GM21367 (cell line): Measurements from ENCODE around the gene CCL17.
A peak's percentile ranks its signal among the peaks of the same experiment; 100 is the strongest.

Source experiments
- ATAC-seq: cut with Tn5 transposase; IDR thresholded peaks from one replicate; pipeline ENCODE4 v1.9.1; 2021; ENCODE audit not compliant: unreplicated experiment

Gene CCL17

DNA sequence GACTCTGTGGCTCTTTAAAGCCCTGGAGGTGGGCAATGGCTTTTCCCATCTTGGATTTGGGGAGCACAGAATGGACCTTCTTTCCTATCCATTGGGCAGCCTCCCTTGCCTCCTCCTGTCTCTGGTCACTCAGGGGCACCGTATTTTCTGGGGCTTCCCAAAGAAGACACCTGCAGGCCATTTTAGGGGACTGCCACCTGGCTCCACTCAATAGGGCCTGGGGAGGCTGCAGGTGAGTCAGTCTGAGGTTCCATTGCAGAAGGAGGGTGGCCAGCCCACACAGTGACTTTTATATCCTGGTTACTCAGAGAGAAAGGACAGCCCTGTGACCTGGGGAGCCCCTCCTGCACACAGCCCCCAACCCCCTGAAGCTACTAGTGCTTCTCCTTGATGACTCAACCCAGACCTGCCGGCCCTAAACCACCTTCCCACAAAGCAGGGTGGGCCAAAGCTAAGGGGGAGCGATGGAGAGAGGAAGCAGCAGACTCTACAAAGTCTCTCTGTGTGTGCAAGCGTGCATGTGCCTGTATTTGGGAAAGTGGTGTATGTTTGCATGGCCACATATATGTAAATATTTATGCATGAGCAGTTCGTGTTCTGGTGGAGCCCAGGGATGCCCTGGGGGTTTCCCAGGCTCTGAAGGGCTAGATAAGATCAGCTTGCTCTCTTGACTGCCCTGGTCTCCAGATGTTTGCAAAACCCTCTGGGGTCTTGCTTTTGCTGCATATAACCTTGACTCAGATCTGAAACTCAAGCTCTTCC lies 27.3 kb upstream of the CCL17 start:
- ATAC-seq = peak; percentile 43

DNA sequence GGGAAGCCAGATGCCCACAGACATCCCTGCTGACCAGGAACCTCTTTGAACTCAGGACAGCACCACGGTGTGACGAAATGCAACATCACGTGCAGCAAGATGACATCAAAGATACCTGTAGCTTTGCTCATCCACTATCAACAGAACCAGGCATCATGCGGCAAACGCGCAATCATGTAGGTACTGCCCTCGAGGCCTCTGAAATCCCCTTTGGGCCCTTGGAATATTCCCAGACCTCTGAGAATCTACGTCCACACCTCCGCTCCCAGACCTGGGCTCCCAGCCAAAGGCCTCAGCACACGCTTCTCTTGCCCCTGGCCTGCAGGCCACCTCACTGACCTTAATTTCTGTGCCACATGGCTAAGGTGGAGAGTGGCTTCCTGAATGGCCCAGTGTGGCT lies 25.0 kb upstream of the CCL17 start:
- ATAC-seq = no peak

DNA sequence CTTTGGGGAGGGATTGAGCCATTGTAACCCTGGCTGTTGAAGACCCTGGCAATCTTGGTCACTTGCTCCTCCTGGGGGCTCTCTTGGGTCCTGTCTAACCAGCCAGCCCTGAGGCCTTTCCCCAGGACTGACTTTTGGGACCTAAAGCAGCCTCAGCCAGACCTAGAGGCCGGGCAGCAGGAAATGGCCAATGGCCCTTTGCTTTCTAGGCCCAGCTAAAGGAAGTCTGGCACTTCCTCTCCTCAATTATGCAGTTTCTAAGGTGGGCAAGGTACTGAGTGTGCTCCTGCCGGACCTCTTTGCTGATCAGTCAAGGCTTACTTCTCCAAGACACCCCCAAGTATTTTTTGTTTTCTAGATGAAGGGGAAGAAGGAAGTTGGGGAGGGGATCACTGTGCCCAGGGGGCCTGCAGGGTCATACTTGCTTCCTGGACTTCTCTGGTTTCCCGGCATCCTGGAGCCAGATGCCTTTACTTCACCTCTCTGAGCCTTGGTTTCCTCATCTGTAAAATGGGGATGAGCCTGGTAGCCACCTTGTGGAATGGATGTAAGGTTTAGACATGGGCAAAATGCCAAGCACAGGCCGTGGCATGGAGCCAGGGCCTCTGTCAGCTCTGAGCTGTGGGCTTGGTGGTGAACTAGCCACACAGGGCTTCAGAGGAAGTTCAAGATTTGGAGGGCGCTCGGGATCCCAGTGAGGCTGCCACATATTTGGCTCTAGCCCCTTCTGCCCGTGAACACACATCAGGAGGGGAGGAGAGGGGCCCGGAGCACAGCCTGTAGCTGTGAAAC lies 23.7 kb upstream of the CCL17 start:
- no peak for ATAC-seq

DNA sequence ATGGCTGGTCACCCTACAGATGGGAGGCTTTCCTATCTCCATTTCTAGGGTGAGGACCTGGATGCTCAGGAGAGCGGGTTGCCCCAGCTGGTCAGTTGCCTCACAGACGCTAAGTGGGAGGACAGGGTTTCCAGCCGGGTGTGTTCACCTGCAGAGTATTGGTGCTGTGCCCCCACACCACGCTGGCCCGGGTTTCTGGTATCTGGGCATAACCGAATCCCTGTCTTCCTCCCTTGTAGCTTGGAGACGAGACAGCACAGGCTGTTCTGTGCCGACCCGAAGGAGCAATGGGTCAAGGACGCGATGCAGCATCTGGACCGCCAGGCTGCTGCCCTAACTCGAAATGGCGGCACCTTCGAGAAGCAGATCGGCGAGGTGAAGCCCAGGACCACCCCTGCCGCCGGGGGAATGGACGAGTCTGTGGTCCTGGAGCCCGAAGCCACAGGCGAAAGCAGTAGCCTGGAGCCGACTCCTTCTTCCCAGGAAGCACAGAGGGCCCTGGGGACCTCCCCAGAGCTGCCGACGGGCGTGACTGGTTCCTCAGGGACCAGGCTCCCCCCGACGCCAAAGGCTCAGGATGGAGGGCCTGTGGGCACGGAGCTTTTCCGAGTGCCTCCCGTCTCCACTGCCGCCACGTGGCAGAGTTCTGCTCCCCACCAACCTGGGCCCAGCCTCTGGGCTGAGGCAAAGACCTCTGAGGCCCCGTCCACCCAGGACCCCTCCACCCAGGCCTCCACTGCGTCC lies 22.6 kb upstream of the CCL17 start:
- no peak for ATAC-seq

DNA sequence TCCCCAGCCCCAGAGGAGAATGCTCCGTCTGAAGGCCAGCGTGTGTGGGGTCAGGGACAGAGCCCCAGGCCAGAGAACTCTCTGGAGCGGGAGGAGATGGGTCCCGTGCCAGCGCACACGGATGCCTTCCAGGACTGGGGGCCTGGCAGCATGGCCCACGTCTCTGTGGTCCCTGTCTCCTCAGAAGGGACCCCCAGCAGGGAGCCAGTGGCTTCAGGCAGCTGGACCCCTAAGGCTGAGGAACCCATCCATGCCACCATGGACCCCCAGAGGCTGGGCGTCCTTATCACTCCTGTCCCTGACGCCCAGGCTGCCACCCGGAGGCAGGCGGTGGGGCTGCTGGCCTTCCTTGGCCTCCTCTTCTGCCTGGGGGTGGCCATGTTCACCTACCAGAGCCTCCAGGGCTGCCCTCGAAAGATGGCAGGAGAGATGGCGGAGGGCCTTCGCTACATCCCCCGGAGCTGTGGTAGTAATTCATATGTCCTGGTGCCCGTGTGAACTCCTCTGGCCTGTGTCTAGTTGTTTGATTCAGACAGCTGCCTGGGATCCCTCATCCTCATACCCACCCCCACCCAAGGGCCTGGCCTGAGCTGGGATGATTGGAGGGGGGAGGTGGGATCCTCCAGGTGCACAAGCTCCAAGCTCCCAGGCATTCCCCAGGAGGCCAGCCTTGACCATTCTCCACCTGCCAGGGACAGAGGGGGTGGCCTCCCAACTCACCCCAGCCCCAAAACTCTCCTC lies 21.9 kb upstream of the CCL17 start:
- ATAC-seq = no peak

DNA sequence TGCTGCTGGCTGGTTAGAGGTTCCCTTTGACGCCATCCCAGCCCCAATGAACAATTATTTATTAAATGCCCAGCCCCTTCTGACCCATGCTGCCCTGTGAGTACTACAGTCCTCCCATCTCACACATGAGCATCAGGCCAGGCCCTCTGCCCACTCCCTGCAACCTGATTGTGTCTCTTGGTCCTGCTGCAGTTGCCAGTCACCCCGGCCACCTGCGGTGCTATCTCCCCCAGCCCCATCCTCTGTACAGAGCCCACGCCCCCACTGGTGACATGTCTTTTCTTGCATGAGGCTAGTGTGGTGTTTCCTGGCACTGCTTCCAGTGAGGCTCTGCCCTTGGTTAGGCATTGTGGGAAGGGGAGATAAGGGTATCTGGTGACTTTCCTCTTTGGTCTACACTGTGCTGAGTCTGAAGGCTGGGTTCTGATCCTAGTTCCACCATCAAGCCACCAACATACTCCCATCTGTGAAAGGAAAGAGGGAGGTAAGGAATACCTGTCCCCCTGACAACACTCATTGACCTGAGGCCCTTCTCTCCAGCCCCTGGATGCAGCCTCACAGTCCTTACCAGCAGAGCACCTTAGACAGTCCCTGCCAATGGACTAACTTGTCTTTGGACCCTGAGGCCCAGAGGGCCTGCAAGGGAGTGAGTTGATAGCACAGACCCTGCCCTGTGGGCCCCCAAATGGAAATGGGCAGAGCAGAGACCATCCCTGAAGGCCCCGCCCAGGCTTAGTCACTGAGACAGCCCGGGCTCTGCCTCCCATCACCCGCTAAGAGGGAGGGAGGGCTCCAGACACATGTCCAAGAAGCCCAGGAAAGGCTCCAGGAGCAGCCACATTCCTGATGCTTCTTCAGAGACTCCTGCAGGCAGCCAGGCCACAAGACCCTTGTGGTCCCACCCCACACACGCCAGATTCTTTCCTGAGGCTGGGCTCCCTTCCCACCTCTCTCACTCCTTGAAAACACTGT lies 21.0 kb upstream of the CCL17 start:
- ATAC-seq = no peak

DNA sequence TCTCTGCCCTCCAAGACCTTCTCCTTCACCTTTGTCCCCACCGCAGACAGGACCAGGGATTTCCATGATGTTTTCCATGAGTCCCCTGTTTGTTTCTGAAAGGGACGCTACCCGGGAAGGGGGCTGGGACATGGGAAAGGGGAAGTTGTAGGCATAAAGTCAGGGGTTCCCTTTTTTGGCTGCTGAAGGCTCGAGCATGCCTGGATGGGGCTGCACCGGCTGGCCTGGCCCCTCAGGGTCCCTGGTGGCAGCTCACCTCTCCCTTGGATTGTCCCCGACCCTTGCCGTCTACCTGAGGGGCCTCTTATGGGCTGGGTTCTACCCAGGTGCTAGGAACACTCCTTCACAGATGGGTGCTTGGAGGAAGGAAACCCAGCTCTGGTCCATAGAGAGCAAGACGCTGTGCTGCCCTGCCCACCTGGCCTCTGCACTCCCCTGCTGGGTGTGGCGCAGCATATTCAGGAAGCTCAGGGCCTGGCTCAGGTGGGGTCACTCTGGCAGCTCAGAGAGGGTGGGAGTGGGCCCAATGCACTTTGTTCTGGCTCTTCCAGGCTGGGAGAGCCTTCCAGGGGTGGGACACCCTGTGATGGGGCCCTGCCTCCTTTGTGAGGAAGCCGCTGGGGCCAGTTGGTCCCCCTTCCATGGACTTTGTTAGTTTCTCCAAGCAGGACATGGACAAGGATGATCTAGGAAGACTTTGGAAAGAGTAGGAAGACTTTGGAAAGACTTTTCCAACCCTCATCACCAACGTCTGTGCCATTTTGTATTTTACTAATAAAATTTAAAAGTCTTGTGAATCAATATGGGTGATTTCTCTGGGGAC lies 20.1 kb upstream of the CCL17 start:
- no peak for ATAC-seq

DNA sequence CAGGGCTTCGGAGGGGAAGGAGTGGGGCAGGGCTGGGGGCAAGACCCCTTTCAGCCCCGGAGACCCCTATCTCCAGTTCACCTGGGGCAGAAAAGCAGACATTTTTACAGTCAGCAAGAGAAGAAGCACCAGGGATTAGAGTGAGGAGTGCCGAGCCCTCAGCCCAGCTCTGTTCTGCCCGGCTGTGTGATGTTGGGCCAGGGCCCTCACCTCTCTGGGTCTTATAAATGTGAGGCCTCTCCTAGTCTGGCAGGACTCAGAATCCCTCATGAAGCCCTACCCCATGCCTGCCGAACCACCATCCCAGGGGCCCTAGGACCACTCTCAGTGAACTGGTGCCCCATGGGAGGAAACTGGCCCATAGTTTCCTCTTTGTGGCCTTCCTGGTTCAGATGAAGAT lies 19.5 kb upstream of the CCL17 start:
- ATAC-seq = no peak

DNA sequence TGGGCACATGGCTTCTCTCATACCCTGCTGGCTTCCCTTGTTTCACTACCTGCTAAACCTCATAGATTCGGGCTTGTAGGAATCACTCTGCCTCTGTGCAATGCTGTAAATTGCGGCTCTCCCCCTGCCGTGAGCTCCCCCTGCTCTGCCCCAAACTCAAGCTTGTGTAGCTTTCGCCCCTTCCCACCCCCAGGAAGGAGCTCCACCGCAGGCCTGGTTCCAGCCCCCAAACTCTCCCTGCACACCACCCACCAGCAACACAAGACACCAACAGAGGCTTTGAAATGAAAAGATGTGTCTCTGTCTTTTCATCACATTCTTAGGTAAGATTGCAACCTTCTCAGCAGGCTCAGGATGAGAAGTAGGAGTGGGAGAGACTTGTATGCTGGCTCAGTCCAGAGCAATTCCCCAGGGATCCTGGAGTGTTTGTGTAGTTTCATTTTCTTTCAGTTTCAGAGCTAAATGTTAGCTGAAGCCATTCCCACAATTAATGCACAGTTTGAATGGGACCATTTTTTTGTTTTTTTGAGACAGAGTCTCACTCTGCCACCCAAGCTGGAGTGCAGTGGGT lies 18.1 kb upstream of the CCL17 start:
- ATAC-seq = no peak

DNA sequence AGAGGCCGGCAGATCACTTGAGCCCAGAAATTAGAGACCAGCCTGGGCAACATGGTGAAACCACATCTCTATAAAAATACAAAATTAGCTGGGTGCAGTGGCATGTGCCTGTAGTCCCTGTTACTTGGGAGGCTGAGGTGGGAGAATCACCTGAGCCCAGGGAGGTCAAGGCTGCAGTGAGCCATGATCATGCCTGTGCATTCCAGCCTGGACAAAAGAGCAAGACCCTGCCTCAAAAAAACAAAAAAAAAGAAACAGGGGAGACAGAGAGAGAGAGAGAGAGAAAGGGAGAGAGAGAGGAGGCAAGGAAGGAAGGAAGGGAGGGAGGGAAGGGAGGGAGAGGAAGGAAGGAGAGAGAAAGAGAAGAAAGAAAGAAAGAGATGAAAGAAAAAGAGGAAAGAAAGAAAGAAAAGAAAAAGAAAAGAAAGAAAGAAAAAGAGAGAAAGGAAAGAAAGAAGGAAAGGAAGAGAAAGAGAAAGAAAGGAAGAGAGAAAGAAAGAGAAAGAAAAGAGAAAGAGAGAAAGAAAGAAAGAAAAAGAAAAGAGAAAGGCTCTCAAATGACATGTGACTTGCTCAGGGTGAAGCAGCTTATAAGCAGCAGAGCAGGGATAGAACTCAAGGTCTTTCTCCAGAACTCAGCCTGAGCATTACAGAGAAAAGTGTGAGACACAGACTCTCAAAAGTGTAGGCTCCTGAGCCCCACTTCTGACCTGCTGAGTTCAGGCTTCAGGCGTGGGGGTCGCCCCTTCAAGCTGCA lies 16.8 kb upstream of the CCL17 start:
- ATAC-seq = no peak

DNA sequence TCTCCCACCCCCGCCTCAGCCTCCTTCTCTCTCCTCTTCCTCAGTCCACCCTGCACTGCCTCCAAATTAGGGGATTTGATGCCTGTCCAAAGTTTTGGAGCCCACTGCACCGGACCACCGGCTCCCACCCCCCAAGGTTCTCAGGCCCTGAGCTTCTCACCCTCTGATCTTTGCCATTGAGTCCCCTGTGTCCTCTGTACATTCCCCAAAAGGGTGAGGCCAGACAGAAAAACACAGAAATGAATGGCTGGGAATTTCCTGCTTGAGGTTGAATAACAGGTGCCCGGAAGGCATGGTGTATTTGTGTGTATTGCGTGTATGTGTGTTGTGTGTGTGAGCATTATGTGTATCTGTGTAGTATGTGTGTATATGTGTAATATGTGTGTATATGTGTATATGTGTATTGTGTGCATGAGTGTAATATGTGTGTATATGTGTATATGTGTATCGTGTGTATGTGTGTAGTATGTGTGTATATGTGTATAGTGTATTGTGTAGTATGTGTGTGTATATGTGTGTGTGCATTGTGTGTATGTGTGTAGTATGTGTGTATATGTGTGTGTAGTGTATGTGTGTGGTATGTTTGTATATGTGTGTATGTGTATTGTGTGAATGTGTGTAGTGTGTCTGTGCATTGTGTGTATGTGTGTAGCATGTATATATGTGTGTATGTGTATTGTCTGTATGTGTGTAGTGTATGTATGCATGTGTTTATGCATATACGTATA lies 16.0 kb upstream of the CCL17 start:
- no peak for ATAC-seq

DNA sequence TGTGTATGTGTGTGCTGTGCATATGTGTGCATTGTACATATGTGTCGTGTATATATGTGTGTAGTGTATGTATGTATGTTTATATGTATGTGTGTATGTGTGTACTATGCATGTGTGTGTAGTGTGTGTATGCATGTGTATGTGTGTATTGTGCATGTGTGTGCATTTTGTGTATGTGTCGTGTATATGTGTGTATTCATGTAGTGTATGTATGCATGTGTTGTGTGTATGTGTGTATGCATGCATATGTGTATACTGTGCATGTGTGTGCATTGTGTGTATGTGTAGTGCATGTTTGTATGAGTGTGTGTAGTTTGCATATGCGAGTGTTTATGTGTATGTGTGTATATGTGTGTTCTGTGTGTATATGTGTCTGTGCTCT lies 15.5 kb upstream of the CCL17 start:
- ATAC-seq = no peak

DNA sequence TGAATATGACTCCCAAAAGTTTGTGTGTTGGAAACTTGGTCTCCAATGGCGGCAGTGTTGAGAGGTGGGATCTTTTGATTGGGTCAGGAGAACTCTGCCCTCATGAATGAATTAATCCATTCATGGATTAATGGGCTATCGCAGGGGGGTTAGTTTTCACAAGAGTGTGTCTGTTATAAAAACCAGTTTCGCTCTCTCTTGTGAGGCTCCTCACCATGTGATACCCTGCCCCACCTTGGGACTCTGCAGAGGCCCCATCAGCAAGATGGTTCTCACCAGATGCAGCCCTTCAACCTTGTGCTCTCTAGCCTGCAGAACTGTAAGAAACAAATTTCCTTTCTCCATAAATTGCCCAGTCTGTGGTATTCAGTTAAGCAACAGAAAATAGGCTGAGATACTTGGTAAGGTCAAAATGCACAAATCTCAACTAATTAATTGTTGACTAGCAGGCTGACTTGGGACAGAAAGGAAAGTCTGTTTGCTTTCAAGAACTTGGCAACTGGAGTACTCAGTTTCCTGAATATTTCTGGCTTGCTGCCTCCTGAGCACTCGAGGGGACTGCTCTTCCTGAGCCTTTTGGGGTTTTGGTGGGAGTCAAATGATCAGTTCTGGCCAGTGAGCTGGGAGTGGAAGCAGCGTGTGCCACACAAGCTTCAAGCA lies 13.8 kb upstream of the CCL17 start:
- ATAC-seq = no peak

DNA sequence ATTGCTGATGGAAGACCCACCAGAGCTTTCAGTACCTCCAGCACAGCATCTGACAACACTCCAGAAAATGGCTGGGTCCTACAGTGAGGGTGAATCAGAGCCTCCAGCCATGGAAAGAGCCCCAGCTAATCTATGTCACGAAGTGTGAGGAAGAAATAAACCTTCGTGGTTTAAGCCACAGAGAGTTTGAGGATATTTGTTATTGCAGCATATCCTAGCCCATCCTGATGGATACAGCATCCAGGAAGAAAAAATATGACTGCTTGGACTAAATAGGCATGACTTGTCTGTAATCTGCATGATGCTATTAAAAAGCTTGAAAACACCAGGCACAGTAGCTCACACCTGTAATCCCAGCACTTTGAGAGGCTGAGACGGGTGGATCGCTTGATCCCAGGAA lies 13.3 kb upstream of the CCL17 start:
- ATAC-seq = no peak

DNA sequence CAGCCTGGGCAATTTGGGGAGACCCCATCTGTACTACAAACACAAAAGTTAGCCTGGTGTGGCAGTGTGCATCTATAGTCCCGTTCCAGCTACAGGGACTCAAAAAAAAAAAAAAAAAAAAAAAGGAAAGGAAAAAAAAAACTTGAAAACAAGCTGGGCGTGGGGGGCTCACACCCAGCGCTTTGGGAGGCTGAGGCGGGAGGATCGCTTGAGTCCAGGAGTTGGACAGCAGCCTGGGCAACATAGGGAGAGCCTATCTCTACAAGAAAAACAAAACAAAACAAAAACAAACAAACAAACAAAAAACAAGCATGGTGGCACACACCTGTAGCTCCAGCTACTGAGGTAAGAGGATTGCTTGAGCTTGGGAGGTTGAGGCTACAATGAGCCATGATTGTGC lies 12.9 kb upstream of the CCL17 start:
- ATAC-seq = no peak

DNA sequence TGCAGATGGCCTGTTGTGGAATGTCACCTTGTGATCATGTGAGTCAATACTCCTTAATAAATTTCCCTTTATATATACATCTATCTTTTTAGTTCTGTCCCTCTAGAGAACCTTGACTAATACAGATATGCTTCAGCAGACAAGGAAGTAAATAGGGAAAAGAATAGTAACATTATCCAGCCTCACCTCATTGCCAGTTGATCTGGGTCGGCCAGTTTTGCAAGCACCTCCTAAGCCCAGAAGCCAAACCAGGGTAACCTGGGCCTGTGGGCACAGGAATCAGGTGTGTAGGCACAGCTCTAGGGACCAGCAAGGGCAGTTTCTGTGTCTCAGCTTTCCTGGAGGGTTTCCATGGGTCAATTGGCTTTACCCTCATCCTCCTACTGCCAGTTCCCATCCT lies 11.9 kb upstream of the CCL17 start:
- no peak for ATAC-seq

DNA sequence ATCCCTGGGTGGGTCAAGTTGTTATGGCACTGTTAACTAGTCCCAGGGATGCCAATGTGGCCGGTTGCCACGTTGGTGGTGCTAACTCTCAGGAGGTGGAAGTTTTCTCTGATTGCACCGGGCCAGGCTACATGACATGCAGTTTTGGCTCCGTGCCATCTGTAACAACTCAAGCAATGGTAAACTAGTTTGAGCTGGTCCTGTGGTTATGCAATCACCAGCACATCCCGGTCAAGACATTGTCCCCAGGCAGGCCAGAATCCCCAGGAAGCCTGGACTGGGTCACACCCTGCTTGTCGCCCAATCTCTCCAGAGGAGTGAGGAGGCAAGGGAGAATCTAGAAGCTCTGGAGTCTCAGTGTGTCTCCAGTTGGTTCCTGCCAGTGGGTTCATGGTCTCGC lies 10.1 kb upstream of the CCL17 start:
- ATAC-seq = no peak
